Frontal cortex (tissue), 4 donors: ENCODE results near the gene PINLYP. TPM values are rescaled to one million over a fixed set of nuclear protein-coding genes. Genes with fewer than 3 reads are reported as not detected.
"Not testable (repeated sequence)": the region's sequence is repeated elsewhere in the genome, so short reads cannot be mapped to it uniquely, and the experiment has no call there.

Source experiments
- DNase-seq, 2 donors: peaks; one replicate each; pipeline ENCODE4 v3.0.0; 2012; ENCODE audit warnings: low spot score in 2 of 2
- FAIRE-seq: peaks from 2 replicates; lab custom pipeline; 2012; peaks lifted over from hg19 to GRCh38; lab: Jason Lieb, UNC
- total RNA-seq: library from RNA; depleted of rRNA; stranded (reverse); fragments of >200 nt; gene quantifications from one replicate; pipeline ENCODE4 v1.2.3, GENCODE V29; 2014
- donor health status: control.
- donor health status: control.
- donor health status: control.

Gene PINLYP
- total RNA-seq, 1 donor from 2014 or later: 6.9 TPM

GRCh38 chr19:43546581-43546980 is 29.0 kb upstream of the PINLYP start:
- no peak for DNase-seq
- FAIRE-seq: no peak

- not testable (repeated sequence) for FAIRE-seq, DNase-seq
Observed at GRCh38 chr19:43547926-43548325, 27.7 kb upstream of the PINLYP start.

- FAIRE-seq (no peak), DNase-seq (no peak)
Observed at GRCh38 chr19:43548706-43549105, 26.9 kb upstream of the PINLYP start.

DNA sequence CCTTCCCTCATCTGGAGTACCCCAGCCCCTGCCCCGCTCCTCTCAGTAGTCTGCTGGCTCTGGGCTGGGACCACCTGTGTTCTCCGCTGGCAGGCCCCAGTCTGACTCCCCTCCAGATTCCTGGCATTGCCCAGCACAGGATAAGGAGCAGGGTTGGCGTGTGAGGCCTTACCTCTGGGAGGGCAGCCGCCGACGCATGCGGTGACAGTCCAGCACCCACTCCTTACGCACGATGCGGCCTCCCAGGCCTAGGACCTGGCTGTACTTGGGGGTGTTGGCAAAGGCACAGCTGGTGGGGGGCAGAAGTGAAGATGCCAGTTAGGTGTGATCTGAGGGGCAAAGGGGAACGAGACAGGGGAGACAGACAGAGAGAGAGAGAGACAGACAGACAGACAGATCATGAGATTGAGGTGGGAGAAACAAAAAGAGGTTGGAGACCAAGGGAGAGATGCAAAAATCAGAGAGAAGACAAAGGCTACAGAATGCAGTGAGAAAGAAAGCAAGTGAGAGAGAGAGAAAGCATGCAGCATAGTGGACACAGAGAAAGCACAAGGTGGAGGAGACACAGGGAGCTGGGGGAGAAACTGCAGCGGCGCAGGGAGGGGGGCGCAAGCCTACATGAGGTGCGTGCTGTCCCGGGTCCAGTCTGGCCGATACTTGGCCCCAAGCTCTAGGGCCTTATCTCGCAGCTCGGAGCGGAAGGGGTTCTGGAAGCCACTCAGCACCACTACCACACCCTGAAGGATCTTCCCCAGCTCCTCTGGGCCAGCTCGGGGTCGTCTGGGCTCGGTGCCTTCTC is 24.0 kb upstream of the PINLYP start:
- FAIRE-seq: no peak
- DNase-seq: no peak

DNA sequence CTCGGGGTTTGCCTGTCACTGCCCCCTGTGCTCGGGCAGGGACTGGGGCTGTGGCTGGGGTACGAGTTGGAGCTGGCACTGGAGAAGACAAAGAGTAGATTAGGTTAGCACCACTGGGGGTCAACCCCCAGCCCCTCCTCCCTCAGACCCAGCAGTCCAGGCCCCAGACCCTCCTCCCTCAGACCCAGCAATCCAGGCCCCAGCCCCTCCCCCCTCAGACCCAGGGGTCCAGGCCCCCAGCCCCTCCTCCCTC is 23.5 kb upstream of the PINLYP start:
- FAIRE-seq: no peak

GRCh38 chr19:43552616-43553015 is 23.0 kb upstream of the PINLYP start:
- FAIRE-seq (no peak), DNase-seq (no peak)

More for the DNA sequence above, 23.5 kb upstream of the PINLYP start:
- DNase-seq: no peak

DNA sequence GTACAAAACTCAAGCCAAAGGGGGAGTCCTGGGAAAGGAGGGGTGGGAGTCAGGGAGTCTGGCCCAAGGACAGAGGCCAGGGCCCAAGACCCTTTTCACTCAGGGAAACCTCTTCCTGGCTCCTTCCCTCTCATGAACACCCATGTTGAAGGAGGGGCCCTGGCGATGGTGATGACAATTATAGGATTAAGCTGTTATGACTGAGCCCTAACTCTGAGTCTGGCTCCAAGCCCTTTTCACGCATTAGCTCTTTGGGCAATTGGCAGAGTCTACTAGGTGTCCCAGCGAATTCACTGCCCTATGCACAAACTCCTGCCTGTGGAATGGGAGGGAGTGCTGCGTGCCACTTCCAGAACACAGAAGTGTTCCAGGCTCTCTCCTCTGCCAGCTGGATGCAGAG is 21.9 kb upstream of the PINLYP start:
- no peak for FAIRE-seq
- no peak for DNase-seq

DNA sequence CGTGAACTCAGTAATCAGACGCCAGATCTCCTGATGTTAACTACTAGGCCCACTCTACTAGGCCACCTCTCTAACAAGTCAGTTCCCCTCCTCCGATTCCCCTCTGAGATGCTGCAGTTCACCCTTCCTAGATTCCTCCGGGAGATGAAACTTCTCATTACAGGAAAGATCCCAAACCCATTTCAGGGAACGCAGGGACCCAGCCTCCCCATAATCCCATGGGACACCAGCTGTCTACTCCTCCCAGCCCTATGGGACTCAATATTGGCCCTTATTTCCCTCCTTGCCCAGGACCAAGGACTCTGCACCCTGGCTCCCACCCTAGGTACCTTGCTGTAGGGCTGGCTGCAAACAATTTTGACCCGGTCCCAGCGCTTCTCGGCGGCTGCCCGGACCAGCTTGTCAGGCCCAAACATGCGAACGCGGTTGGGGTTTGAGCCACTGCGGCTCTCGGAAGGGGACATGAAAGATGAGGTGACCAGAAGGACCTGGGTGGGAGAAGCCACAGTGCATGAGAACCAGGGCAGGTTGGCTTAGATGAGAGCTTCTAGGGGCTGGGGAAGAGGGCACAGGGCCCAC is 21.2 kb upstream of the PINLYP start:
- no peak for FAIRE-seq
- DNase-seq: no peak

DNA sequence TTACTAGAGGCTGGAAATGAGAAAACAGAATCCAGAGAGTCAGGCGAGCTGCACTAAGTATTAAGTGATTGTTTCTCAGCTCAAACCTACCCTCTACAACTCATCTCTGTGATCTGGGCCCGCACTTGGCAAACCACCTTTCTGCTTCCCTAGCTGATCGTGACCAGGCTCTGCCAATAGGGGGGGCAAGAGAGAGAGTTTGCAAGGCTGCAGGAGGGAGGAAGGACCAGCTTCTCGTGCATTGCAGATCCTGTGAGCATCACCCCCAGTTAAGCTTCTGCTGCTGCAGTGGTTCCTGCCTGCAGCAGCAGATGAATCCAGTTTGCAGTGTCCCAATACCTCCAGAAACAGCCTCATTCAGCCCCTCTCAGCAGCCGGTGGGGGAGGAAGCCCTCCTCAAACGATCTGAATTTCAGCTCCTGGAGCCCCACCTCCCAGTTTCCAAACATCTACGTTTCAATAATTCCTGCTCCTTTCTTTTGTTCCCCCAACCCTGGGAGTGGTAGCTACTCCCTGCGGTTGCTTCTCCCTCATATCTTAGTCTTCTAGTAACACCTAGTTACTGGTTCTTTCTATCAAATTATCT is 20.3 kb upstream of the PINLYP start:
- FAIRE-seq (no peak), DNase-seq (peak; percentile 59 to 78)

DNA sequence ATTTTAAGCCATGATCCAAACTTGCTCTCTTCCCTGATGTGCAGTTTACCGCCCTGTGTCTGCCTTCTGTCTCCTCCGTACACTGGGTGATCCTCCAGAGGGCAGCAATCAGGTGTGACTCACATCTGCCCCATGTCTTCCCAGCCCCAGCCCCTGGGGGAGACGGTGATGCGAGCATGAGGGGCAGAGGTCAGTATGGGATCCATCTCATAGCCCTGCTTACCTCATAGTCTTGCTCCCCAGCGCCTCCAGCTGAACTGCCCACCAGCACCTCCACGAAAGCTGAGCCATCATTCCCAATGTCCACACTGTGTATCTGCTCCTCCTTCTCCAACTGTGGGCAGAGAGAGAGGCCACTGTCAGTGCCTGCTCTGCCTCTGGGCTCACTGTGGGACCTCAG is 14.9 kb upstream of the PINLYP start:
- DNase-seq: no peak
- FAIRE-seq: no peak

GRCh38 chr19:43561139-43561970 is 14.2 kb upstream of the PINLYP start:
- FAIRE-seq: no peak

DNA sequence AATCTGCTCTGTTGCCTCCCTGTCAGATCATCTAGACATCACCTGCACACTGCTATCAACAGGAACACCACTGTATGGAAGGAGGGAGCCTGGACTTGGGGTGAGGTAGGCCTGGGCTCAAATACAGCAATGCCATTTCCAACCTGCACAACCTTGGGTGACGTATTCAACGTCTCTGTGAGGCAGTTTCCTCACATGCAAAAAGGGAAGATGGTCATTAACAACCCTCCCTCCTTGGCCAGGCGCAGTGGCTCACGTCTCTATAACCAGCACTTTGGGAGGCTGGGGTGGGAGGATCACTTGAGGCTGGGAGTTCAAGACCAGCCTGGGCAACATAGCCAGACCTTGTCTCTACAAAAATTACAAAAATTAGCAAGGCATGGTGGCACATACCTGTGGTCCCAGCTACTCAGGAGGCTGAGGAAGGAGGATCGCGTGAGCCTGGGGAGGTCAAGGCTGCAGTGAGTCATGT is 13.3 kb upstream of the PINLYP start:
- DNase-seq (no peak), FAIRE-seq (no peak)

More at GRCh38 chr19:43561139-43561970, 14.2 kb upstream of the PINLYP start:
- DNase-seq: no peak

GRCh38 chr19:43562698-43563241 is 12.8 kb upstream of the PINLYP start:
- DNase-seq: peak in 1 of 2 donors; percentile 49
- no peak for FAIRE-seq

- DNase-seq: no peak
- no peak for FAIRE-seq
Observed at GRCh38 chr19:43563816-43564457, 11.7 kb upstream of the PINLYP start.

DNA sequence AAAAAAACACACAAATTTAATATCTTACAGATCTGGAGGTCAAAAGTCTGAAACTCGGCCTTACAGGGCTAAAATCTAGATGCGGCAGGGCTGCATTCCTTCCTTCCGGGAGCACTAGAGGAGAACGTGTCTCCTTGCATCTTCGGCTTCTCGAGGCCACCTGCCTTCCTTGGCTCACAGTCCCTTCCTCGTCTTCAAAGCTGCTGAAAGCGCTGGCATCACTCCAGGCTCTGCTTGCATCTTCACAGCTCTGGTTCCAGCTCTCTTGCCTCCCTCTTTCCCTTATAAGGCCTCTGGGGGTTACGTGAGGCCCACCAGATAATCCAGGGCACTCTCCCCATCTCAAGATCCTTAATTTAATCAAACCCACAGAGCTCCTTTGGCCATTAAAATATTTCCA is 10.8 kb upstream of the PINLYP start:
- no peak for FAIRE-seq
- no peak for DNase-seq

- FAIRE-seq (no peak), DNase-seq (no peak)
Observed at GRCh38 chr19:43569657-43570056, 5.9 kb upstream of the PINLYP start.

DNA sequence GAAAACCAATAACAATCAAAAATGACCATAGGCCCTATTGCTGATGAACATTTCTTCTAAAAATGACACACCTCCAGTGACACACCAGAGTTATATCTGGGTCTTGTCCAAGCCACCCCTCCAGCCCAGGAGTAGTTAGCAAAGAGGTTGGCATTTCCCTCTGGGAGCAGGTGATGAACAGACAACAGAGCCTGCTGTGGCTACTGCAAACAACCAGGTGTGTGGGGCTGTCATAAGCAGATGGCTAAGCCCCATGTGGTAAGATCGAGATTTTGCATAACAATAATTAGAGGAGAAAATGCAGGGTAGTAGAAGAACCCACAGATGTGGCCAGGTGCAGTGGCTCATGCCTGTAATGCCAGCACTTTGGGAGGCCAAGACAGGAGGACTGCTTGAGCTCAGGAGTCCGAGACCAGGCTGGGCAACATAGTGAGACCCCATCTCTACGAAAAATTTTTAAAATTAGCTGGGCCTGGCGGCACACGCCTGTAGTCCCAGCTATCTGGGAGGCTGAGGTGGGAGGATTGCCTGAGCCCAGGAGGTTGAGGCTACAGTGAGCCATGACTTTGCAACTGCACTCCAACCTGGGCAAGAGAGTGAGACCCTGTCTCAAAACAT is 5.3 kb upstream of the PINLYP start:
- DNase-seq: no peak

GRCh38 chr19:43572171-43572588 is 3.4 kb upstream of the PINLYP start:
- DNase-seq: no peak
- FAIRE-seq: no peak

More for the DNA sequence above, 5.3 kb upstream of the PINLYP start:
- no peak for FAIRE-seq

DNA sequence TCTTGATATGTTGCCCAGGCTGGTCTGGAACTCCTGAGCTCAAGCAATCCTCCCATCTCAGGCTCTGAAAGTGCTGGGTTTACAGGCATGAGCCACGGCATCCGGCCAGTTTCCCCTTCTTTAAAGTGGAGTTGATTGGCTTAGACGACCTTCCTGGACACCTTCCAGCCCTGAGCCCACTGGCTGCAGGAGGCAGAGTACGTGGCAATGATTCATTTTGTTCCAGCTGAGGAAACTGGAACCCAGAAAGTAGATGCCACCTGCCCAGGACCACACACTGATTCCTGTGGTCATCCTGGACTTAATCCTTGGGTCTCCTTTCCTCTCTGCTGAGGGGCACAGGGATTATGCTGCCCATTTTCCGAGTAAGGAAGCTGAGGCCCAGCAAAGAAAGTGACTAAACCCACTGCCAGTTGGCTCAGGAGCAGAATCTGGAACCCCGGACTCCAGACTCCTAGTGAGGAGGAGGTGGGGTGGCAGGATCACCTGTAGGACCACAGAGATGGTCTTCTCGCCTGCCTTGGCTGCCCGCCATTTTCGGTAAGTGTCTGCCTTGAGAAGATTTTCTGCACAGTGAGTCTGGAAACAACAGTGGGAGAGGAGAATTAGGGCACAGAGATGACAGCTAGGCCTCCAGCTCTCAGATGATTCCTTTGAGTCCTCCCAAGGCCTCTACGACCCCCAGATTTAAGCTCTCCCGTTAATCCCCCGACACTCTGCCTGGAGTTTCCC is 1.0 kb upstream of the PINLYP start:
- DNase-seq (no peak), FAIRE-seq (no peak)
